Calu3 (cell line): ENCODE data around the gene OPCML. TPM values are rescaled to one million over a fixed set of nuclear protein-coding genes. Genes with fewer than 3 reads are reported as not detected.

Source experiments
- BruUV-seq: library from RNA; stranded (reverse); fragments of 400-500 nt; replicated peaks from 2 replicates; lab custom pipeline; 2021; lab: Mats Ljungman, UMichigan
- CTCF ChIA-PET: fragments of 300-600 bp; sonication (Branson Sonifier 250); formaldehyde crosslinking; loops from one replicate; lab custom pipeline; 2022; ENCODE audit warnings: antibody characterized with exemption; lab: Charles Lee
- DNase-seq: peaks from one replicate; pipeline ENCODE4 v3.0.0; 2022
- H3K27ac Mint-ChIP-seq: one replicate; pipeline ENCODE4 v1.8.0; 2022; ENCODE audit warnings: mixed read lengths; ENCODE audit not compliant: unreplicated experiment
- H3K27me3 Mint-ChIP-seq: one replicate; pipeline ENCODE4 v1.8.0; 2022; ENCODE audit warnings: mixed read lengths; ENCODE audit not compliant: unreplicated experiment
- H3K36me3 Mint-ChIP-seq: one replicate; pipeline ENCODE4 v1.8.0; 2022; ENCODE audit warnings: mild to moderate bottlenecking, moderate library complexity, mixed read lengths; ENCODE audit not compliant: insufficient read depth, unreplicated experiment
- H3K4me1 Mint-ChIP-seq: one replicate; pipeline ENCODE4 v1.8.0; 2022; ENCODE audit warnings: mild to moderate bottlenecking, low read depth, mixed read lengths; ENCODE audit not compliant: unreplicated experiment
- H3K4me3 Mint-ChIP-seq: one replicate; pipeline ENCODE4 v1.8.0; 2022; ENCODE audit warnings: mild to moderate bottlenecking, low read depth, moderate library complexity, mixed read lengths; ENCODE audit not compliant: unreplicated experiment
- H3K9me3 Mint-ChIP-seq: one replicate; pipeline ENCODE4 v1.8.0; 2022; ENCODE audit warnings: low read depth, mixed read lengths; ENCODE audit not compliant: unreplicated experiment
- CTCF ChIP-seq: fragments of 200-600 bp; IDR thresholded peaks from one replicate; pipeline ENCODE4 v1.8.0; 2022; ENCODE audit warnings: antibody characterized with exemption; ENCODE audit not compliant: unreplicated experiment
- intact Hi-C: fragments of 100-400 bp; cut with micrococcal nuclease; formaldehyde crosslinking; loops from one replicate; pipeline ENCODE4 v1.10.0; 2022; ENCODE audit not compliant: unreplicated experiment
- total RNA-seq: library from RNA; stranded (reverse); gene quantifications from 2 replicates; pipeline ENCODE4 v1.2.3, GENCODE V29; 2022

OPCML gene
- total RNA-seq, 1 experiment from 2014 or later: not detected

DNA sequence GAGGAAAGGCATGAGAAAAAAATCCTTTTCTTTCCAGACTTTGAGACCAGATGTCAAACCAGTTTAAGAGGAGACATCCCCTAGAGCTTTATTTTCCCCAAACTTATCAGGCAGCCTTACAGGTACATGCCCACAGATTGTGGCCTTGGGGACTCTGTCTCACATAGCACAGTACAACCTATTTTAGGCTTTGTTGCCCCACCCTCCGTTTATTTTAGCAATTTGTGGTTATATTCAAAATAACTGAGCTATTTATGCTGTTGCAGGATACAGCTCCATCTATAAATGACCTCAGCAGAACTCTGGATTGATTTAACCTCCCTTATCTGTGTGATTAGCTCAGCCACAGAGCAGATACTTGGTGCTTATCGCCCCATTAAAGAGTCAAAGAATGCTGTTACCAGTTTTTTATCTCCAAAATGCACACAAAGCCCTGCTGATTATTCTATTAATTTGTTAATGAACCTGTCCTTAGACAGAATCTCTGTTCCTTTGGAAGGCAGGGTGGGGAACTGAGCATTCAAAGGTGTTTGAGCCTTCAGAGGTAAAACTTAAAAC is 525.2 kb downstream of the OPCML start:
- Mint-ChIP-seq H3K4me3 (no peak overlapping the region), H3K9me3 (peaks cover 6% of the 10 kb centered on the region), H3K36me3 (no peaks in the 10 kb centered on the region), H3K27ac (no peak overlapping the region), H3K4me1 (no peaks in the 10 kb centered on the region), H3K27me3 (no peaks in the 10 kb centered on the region)
- no peak for DNase-seq
- TF ChIP-seq CTCF: no peak
- no TSS peak for BruUV-seq
- CTCF ChIA-PET: no interaction called here
- intact Hi-C loops: no loop called here

GRCh38 chr11:133004369-133004768 is 527.9 kb downstream of the OPCML start:
- Mint-ChIP-seq H3K4me1 (no peaks in the 10 kb centered on the region), H3K4me3 (no peak overlapping the region), H3K36me3 (no peaks in the 10 kb centered on the region), H3K9me3 (peaks cover 3% of the 10 kb centered on the region), H3K27me3 (no peaks in the 10 kb centered on the region), H3K27ac (no peak overlapping the region)
- intact Hi-C loops: no loop called here
- TF ChIP-seq CTCF: no peak
- CTCF ChIA-PET: no interaction called here
- no peak for DNase-seq
- no TSS peak for BruUV-seq

- intact Hi-C loops: no loop called here
- H3K4me3 Mint-ChIP-seq: no peak overlapping the region
- CTCF ChIA-PET: no interaction called here
- no peaks in the 10 kb centered on the region for H3K36me3 Mint-ChIP-seq
- no peak overlapping the region for H3K27ac Mint-ChIP-seq
- peaks cover 3% of the 10 kb centered on the region for H3K9me3 Mint-ChIP-seq
- BruUV-seq: no TSS peak
- no peaks in the 10 kb centered on the region for H3K27me3 Mint-ChIP-seq
- no peaks in the 10 kb centered on the region for H3K4me1 Mint-ChIP-seq
- no peak for TF ChIP-seq CTCF
- no peak for DNase-seq
Observed at GRCh38 chr11:132999516-132999915, 532.8 kb downstream of the OPCML start.

DNA sequence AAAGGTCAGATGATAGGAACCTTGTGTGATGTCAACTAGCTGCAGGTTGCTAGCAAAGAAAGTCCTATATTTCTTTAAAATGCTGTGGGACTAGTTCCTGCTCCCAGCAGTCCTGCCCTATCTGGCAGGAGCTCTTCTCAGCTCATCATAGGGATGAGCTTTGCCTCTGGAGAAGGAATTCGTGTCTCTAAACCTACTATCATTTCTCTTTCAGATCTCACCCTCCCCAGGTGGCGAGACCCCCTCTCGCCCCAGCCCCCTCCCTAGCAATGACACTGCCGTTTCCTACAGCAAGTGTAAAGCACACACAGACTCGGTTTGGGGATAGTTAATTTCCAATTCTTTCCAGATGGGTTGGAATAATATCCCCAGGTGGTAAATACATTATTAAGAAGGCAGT is 533.3 kb downstream of the OPCML start:
- no peaks in the 10 kb centered on the region for H3K36me3 Mint-ChIP-seq
- H3K4me3 Mint-ChIP-seq: no peak overlapping the region
- peaks cover 3% of the 10 kb centered on the region for H3K9me3 Mint-ChIP-seq
- TF ChIP-seq CTCF: no peak
- CTCF ChIA-PET: no interaction called here
- no peak overlapping the region for H3K27ac Mint-ChIP-seq
- no peak for DNase-seq
- BruUV-seq: no TSS peak
- no peaks in the 10 kb centered on the region for H3K4me1 Mint-ChIP-seq
- H3K27me3 Mint-ChIP-seq: no peaks in the 10 kb centered on the region
- intact Hi-C loops: no loop called here
